ENCODE results near the gene TRIM31.

Gene TRIM31

DNA sequence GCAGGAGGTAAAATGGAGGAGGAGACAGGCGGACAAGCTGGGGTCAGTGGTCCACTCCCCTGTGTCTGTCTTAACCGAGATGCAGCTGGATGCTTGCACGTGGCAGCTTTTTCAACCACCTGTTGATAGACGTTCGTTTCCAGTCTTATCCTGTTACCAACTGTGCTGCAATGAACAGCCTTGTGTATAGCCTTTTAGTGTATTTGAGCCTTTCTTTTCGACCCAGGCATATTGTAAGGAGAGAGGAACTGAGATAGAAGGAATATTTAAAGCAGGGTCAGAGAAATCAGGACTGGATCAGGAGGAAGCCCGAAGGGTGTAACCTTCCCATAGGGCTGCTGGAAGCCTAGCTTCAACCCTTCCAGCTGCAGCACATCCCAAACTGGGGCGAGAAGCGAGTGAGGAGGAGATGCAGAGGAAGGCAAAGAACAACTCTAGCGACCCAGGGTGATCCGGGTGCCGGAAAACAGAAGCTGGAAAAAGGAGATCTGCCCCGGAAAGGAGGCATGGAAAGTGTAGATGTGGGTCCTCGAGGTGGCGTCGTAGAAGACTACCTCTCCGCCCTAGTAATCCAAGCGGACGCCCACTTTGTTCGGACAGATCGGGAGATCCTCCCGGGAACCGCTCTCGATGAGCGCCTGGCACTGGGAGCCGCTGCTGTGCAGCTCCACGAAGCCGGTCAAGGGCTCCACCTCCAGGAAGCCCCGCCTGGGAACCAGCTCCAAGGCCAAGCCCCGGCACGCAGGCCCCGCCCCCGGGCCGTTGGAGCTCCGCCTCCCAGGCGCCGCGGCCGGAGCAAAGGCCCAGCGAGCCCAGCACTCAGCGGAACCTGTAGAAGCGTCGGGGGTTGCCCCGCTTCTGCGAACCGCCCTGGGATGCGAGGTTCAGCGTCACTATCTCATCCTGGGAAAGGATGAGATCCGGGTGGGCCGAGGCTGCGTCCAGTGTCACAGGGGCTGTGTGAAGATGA, 11.2 kb downstream of the TRIM31 start:
- ChIA-PET CTCF (interaction anchor here (0.5 to 5.7 kb wide), 28 partner anchors 8 to 668 kb away, joined by 3 to 74 read pairs (median 4); partner anchors contain the start of genes POLR1H, TRIM26 and TRIM31), POLR2A (interaction anchor here (0.6 to 1.7 kb wide), 22 partner anchors 10 to 225 kb away, joined by 3 to 36 read pairs (median 4); partner anchors contain the start of genes POLR1H, PPP1R11, TRIM26 and TRIM39)
- Histone ChIP-seq H3K36me3 (ENCODE audit: control insufficient read depth in 2 of 2, insufficient read depth in 1 of 2, low read length in 2 of 2) (no peaks in the 10 kb centered on the region), H3K4me3 (ENCODE audit: low read depth, low read length) (peak overlapping the region; percentile 44), H3K27ac (ENCODE audit: extremely low read depth, low read depth, low read length) (no peak overlapping the region; the same call in 1 of the 2 replicates), H3K4me1 (ENCODE audit: control insufficient read depth, insufficient read depth, low read length) (peaks cover 15% of the 10 kb centered on the region), H3K9me3 (ENCODE audit: control insufficient read depth, insufficient read depth, low read depth, low read length) (no peaks in the 10 kb centered on the region)
- TF ChIP-seq ZNF621 (tag by site-specific recombination; IDR thresholded peaks at IDR 0.05) (no peak), ZNF184 (tag by site-specific recombination; IDR thresholded peaks at IDR 0.05) (no peak), ZNF530 (tag by site-specific recombination; IDR thresholded peaks at IDR 0.05; ENCODE audit: low read depth) (no peak), YY2 (tag by site-specific recombination; IDR thresholded peaks at IDR 0.05) (no peak), KLF7 (tag by site-specific recombination; IDR thresholded peaks at IDR 0.05; ENCODE audit: borderline replicate concordance) (no peak), SP3 (tag by site-specific recombination; IDR thresholded peaks at IDR 0.05) (peak; percentile 81), ZNF785 (tag by site-specific recombination; IDR thresholded peaks at IDR 0.05) (no peak), MEIS1 (CRISPR knock-in tag; IDR thresholded peaks at IDR 0.05; ENCODE audit: borderline replicate concordance) (no peak), ZNF2 (tag by site-specific recombination; IDR thresholded peaks at IDR 0.05) (no peak), OVOL3 (tag by site-specific recombination; IDR thresholded peaks at IDR 0.05) (no peak), GLIS1 (tag by site-specific recombination; IDR thresholded peaks at IDR 0.05) (no peak), ZNF202 (tag by site-specific recombination; IDR thresholded peaks at IDR 0.05; ENCODE audit: borderline replicate concordance) (no peak), ZNF114 (tag by site-specific recombination; IDR thresholded peaks at IDR 0.05) (no peak), ZNF391 (tag by site-specific recombination; IDR thresholded peaks at IDR 0.05; ENCODE audit: borderline replicate concordance, low read depth) (no peak), ZNF548 (tag by site-specific recombination; IDR thresholded peaks at IDR 0.05) (no peak), ZNF629 (tag by site-specific recombination; IDR thresholded peaks at IDR 0.05) (0 out of 2 replicates have a peak, but pooled peaks have one; percentile 25), CTCF (tag by site-specific recombination; IDR thresholded peaks at IDR 0.05) (peak; percentile 80), ZBTB44 (tag by site-specific recombination; IDR thresholded peaks at IDR 0.05) (no peak), ZNF140 (tag by site-specific recombination; IDR thresholded peaks at IDR 0.05) (no peak), ZNF274 (IDR thresholded peaks at IDR 0.05; ENCODE audit: low read length) (no peak), ZNF274 (tag by site-specific recombination; IDR thresholded peaks at IDR 0.05; ENCODE audit: borderline replicate concordance) (no peak), GLI2 (tag by site-specific recombination; IDR thresholded peaks at IDR 0.05; ENCODE audit: borderline replicate concordance, low read depth) (no peak), ZNF561 (tag by site-specific recombination; IDR thresholded peaks at IDR 0.05; ENCODE audit: borderline replicate concordance) (no peak), ZNF138 (tag by site-specific recombination; IDR thresholded peaks at IDR 0.05; ENCODE audit: borderline replicate concordance) (no peak)
- TF ChIP-seq, protein P1, sequence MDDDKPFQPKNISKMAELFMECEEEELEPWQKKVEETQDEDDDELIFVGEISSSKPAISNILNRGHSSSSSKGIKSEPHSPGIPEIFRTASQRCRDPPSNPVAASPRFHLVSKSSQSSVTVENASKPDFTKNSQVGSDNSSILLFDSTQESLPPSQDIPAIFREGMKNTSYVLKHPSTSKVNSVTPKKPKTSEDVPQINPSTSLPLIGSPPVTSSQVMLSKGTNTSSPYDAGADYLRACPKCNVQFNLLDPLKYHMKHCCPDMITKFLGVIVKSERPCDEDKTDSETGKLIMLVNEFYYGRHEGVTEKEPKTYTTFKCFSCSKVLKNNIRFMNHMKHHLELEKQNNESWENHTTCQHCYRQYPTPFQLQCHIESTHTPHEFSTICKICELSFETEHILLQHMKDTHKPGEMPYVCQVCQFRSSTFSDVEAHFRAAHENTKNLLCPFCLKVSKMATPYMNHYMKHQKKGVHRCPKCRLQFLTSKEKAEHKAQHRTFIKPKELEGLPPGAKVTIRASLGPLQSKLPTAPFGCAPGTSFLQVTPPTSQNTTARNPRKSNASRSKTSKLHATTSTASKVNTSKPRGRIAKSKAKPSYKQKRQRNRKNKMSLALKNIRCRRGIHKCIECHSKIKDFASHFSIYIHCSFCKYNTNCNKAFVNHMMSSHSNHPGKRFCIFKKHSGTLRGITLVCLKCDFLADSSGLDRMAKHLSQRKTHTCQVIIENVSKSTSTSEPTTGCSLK (tag by site-specific recombination; IDR thresholded peaks at IDR 0.05): no peak
- TF ChIP-seq, protein P2, sequence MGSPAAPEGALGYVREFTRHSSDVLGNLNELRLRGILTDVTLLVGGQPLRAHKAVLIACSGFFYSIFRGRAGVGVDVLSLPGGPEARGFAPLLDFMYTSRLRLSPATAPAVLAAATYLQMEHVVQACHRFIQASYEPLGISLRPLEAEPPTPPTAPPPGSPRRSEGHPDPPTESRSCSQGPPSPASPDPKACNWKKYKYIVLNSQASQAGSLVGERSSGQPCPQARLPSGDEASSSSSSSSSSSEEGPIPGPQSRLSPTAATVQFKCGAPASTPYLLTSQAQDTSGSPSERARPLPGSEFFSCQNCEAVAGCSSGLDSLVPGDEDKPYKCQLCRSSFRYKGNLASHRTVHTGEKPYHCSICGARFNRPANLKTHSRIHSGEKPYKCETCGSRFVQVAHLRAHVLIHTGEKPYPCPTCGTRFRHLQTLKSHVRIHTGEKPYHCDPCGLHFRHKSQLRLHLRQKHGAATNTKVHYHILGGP (tag by site-specific recombination; IDR thresholded peaks at IDR 0.05): no peak
- TF ChIP-seq, protein P3, sequence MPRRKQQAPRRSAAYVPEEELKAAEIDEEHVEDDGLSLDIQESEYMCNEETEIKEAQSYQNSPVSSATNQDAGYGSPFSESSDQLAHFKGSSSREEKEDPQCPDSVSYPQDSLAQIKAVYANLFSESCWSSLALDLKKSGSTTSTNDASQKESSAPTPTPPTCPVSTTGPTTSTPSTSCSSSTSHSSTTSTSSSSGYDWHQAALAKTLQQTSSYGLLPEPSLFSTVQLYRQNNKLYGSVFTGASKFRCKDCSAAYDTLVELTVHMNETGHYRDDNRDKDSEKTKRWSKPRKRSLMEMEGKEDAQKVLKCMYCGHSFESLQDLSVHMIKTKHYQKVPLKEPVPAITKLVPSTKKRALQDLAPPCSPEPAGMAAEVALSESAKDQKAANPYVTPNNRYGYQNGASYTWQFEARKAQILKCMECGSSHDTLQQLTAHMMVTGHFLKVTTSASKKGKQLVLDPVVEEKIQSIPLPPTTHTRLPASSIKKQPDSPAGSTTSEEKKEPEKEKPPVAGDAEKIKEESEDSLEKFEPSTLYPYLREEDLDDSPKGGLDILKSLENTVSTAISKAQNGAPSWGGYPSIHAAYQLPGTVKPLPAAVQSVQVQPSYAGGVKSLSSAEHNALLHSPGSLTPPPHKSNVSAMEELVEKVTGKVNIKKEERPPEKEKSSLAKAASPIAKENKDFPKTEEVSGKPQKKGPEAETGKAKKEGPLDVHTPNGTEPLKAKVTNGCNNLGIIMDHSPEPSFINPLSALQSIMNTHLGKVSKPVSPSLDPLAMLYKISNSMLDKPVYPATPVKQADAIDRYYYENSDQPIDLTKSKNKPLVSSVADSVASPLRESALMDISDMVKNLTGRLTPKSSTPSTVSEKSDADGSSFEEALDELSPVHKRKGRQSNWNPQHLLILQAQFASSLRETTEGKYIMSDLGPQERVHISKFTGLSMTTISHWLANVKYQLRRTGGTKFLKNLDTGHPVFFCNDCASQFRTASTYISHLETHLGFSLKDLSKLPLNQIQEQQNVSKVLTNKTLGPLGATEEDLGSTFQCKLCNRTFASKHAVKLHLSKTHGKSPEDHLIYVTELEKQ (tag by site-specific recombination; IDR thresholded peaks at IDR 0.05; ENCODE audit: borderline replicate concordance): no peak
